GM13977 (cell line): ENCODE measurements around the gene SLC15A1.

Experiments used
- DNase-seq: peaks from one replicate; pipeline ENCODE4 v3.0.0; 2012; ENCODE audit warnings: low spot score
- in situ Hi-C: fragments of 300-500 bp; cut with MboI; formaldehyde crosslinking; loops from one replicate; pipeline ENCODE4 v1.12.0; 2022; ENCODE audit warnings: low sequenced_read_pairs, low pct_unique_long_range_greater_than_20kb, mixed read lengths, inconsistent platforms; ENCODE audit not compliant: unreplicated experiment
- TF ChIP-seq, protein P1 (sequence below): IDR thresholded peaks from 2 replicates; pipeline ENCODE4 v1.5.1; 2012; ENCODE audit warnings: mild to moderate bottlenecking, control low read depth; ENCODE audit not compliant: insufficient read depth; ENCODE audit errors: extremely low read depth, missing control alignments

SLC15A1 gene

DNA sequence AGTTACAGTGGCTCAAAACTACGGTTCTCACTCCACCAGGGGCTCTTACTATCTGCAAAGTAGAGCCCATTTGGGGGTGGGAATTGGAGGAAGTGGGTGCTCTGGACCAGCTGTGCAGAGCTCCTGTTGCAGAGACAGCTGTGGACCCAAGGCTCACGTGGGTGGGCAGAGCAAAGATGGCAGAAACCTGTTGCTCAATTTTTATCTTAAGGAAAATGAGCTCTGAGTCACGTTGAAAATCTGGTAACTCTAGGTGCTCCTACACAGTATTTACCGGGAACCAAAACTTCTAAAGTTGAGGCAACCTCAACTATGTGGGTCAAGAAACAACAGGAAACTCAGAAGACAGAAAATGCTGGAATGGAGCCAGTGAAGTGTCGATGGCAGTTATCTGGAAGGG, 30.2 kb upstream of the SLC15A1 start:
- TF ChIP-seq, protein P1, sequence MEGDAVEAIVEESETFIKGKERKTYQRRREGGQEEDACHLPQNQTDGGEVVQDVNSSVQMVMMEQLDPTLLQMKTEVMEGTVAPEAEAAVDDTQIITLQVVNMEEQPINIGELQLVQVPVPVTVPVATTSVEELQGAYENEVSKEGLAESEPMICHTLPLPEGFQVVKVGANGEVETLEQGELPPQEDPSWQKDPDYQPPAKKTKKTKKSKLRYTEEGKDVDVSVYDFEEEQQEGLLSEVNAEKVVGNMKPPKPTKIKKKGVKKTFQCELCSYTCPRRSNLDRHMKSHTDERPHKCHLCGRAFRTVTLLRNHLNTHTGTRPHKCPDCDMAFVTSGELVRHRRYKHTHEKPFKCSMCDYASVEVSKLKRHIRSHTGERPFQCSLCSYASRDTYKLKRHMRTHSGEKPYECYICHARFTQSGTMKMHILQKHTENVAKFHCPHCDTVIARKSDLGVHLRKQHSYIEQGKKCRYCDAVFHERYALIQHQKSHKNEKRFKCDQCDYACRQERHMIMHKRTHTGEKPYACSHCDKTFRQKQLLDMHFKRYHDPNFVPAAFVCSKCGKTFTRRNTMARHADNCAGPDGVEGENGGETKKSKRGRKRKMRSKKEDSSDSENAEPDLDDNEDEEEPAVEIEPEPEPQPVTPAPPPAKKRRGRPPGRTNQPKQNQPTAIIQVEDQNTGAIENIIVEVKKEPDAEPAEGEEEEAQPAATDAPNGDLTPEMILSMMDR, result no peak
- no peak for DNase-seq
- in situ Hi-C loops, result no loop called here

DNA sequence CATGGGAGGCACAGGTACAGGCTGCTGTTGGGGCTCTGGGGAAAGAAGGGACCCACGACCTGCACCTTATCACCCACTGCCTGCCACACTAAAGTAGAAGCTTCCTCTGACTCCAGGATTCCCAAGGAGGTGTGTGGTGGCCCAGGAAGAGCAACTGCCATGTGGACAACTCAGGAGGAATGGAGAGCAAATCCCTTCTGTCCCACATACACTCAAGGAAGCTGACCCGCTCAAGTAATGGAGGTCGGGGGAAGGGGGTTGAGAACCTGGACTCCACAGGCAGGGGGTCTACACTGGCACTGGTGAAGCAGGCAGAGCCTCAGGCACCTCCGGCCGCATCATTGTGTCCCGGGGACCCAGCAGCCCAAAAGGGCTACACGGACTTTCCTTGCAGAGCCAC, 29.4 kb upstream of the SLC15A1 start:
- no peak for DNase-seq
- TF ChIP-seq, protein P1, result no peak
- in situ Hi-C loops, result no loop called here

DNA sequence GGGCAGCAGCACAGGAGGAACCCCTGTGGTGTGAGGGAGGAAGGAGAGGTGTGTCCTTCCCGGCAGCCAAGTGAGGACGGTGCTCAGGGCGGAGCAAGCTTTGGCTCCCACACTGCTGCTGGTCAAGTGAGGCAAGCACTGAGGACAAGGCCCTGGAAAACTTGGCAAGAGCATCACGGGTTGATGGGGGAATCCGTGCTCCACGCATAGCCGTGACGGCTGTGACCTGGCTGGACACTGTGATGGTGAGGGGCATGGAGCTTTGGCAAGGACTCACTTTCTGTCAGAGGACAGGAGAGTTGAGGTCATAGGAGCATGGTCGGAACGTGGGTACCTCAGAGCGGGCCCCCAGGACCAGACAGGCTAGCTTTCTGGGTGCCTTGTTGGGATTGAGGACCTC, 29.0 kb upstream of the SLC15A1 start:
- TF ChIP-seq, protein P1, result no peak
- no peak for DNase-seq
- in situ Hi-C loops, result no loop called here

DNA sequence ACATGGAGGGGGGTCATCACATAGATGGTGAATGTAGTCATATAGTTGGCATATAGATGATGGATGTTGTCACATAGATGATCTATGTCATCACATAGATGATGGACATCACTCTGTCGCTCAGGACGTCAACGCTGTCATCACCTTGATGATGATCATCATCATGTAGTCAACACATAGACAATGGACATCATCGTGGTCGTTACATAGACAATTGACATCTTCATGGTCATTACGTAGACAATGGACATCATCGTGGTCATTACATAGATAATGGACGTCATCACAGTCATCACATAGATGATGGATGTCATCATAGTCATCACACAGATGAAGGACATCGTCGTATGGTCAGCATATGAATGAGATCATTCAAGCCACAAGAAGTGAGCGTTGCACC, 28.6 kb upstream of the SLC15A1 start:
- TF ChIP-seq, protein P1, result no peak
- in situ Hi-C loops, result no loop called here
- DNase-seq, result no peak

DNA sequence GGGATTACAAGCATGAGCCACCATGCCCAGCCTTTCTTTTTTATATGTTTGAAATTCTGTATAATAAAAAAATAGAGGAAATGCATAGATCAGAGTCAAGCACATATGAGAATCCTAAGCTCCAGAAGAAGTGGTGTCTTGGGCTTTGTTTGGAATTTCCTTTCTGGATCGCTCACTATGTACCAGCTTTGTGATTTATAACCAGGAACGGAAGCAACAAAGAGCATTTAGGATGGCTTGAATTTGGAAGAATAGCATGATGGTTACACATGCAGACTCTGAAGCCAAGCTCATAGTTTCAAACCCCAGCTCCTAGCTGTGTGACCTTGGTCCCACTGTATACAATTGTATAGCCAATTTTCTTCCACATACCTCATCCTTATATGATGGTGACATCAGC, 28.0 kb upstream of the SLC15A1 start:
- TF ChIP-seq, protein P1, result no peak
- DNase-seq, result no peak
- in situ Hi-C loops, result no loop called here

DNA sequence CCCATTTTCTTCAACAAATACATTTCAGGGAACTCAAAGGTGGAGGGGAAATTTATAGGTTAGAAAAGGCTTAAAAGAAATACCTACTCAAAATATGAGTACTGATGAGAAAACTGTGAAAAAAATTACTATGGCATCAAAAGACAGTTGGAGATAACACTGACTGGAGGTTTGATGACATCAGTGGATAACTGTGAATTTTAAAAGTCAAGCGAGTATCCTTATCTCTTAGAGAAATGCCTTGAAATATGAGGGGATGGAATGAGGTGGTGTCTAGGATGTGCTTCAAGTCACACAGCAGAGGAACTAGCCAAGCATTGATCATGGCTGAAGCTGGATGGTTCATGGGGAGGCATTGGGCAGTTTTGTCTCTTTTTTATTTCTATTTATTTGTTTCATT, 27.2 kb upstream of the SLC15A1 start:
- TF ChIP-seq, protein P1, result no peak
- no peak for DNase-seq
- in situ Hi-C loops, result no loop called here

DNA sequence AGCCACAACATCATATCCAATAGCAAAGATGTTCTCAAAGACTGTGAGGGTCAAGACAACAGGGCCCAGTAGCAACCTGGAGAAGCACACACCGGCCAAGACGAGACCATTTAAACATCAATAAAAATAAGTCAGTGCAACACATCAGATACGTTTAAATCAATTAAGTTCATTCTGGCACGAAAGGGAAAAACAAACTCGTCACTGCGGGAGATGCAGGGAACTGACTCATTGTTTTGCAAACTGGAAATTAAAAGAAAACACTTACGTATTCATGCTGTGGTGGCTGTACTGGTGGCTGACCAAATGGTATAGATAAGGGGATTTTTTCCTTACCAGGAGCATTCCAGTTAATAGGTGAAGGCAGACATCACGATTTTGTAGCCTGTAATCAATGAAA, 26.3 kb upstream of the SLC15A1 start:
- TF ChIP-seq, protein P1, result no peak
- no peak for DNase-seq
- in situ Hi-C loops, result no loop called here
